Measurements from ENCODE around the gene MRTFB. TPM values are rescaled to one million over a fixed set of nuclear protein-coding genes. Genes with fewer than 3 reads are reported as not detected.

The MRTFB gene
- total and polyA plus RNA-seq, 2 of the 13 experiments (the other 11 are each of a cell fraction or from before 2014, with no cell fraction given) = 11.4 to 14.0 TPM

- no peak for ATAC-seq
- no TSS peak for BruUV-seq (replicated peaks)
- Histone ChIP-seq H4K20me1 (ENCODE audit: insufficient read depth, low read length) (no peaks in the 10 kb centered on the region), H3K9me3 (ENCODE audit: low read length) (no peaks in the 10 kb centered on the region), H3K36me3 (replicated peaks in 1 of 2; ENCODE audit: control insufficient read depth in 1 of 2, insufficient read depth in 2 of 2, low read length in 2 of 2) (peaks cover 4 to 42% of the 10 kb centered on the region in 2 experiments), H3K27ac (ENCODE audit: extremely low read length, insufficient read depth, low read length) (no peak overlapping the region), H3K79me2 (ENCODE audit: insufficient read depth, low read length) (no peaks in the 10 kb centered on the region), H2AFZ (ENCODE audit: low read length) (no peak overlapping the region), H3K4me1 (ENCODE audit: insufficient read depth, low read length) (peaks cover 8% of the 10 kb centered on the region), H3K4me2 (ENCODE audit: low read depth, low read length) (no peak overlapping the region), H3K4me3 (replicated peaks in 1 of 3; ENCODE audit: insufficient read depth in 1 of 3, low read depth in 2 of 3, low read length in 3 of 3) (no peak overlapping the region), H3K9ac (ENCODE audit: insufficient read depth, low read depth, low read length) (no peak overlapping the region), H3K27me3 (ENCODE audit: control insufficient read depth in 1 of 2, insufficient read depth in 2 of 2, low read length in 2 of 2) (no peaks in the 10 kb centered on the region)
- in situ Hi-C loops (cut with HindIII; ENCODE audit: extremely low pct_ligation_motif_present, low pct_unique_long_range_greater_than_20kb) = loop anchor here (10.0 kb wide), 2 partner anchors 61 to 291 kb away; partner anchors contain the start of gene ERCC4
- 98% methylated on average over 3 of the region's 3 CpGs for WGBS (ENCODE audit: low lambda C conversion rate)
- intact Hi-C loops (cut with micrococcal nuclease; ENCODE audit: unreplicated experiment) = no loop called here
- no peak for DNase-seq (ENCODE audit: low spot score)
- no peak for FAIRE-seq
- CTCF ChIA-PET (ENCODE audit: low intra/inter-chr PET ratio, low total read pairs) = no interaction called here
- POLR2A ChIA-PET = no interaction called here
- TF ChIP-seq ATAD3A (CRISPR knock-in tag; IDR thresholded peaks at IDR 0.05) = no peak
- TF ChIP-seq, protein P1, sequence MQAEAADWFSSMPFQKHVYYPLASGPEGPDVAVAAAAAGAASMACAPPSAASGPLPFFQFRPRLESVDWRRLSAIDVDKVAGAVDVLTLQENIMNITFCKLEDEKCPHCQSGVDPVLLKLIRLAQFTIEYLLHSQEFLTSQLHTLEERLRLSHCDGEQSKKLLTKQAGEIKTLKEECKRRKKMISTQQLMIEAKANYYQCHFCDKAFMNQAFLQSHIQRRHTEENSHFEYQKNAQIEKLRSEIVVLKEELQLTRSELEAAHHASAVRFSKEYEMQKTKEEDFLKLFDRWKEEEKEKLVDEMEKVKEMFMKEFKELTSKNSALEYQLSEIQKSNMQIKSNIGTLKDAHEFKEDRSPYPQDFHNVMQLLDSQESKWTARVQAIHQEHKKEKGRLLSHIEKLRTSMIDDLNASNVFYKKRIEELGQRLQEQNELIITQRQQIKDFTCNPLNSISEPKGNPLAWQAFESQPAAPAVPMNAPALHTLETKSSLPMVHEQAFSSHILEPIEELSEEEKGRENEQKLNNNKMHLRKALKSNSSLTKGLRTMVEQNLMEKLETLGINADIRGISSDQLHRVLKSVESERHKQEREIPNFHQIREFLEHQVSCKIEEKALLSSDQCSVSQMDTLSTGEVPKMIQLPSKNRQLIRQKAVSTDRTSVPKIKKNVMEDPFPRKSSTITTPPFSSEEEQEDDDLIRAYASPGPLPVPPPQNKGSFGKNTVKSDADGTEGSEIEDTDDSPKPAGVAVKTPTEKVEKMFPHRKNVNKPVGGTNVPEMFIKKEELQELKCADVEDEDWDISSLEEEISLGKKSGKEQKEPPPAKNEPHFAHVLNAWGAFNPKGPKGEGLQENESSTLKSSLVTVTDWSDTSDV (CRISPR knock-in tag; IDR thresholded peaks at IDR 0.05) = no peak
- TF ChIP-seq, protein P2, sequence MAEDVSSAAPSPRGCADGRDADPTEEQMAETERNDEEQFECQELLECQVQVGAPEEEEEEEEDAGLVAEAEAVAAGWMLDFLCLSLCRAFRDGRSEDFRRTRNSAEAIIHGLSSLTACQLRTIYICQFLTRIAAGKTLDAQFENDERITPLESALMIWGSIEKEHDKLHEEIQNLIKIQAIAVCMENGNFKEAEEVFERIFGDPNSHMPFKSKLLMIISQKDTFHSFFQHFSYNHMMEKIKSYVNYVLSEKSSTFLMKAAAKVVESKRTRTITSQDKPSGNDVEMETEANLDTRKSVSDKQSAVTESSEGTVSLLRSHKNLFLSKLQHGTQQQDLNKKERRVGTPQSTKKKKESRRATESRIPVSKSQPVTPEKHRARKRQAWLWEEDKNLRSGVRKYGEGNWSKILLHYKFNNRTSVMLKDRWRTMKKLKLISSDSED (CRISPR knock-in tag; IDR thresholded peaks at IDR 0.05) = no peak
- TF ChIP-seq ADNP (CRISPR knock-in tag; IDR thresholded peaks at IDR 0.05) = no peak
- TF ChIP-seq, protein P3, sequence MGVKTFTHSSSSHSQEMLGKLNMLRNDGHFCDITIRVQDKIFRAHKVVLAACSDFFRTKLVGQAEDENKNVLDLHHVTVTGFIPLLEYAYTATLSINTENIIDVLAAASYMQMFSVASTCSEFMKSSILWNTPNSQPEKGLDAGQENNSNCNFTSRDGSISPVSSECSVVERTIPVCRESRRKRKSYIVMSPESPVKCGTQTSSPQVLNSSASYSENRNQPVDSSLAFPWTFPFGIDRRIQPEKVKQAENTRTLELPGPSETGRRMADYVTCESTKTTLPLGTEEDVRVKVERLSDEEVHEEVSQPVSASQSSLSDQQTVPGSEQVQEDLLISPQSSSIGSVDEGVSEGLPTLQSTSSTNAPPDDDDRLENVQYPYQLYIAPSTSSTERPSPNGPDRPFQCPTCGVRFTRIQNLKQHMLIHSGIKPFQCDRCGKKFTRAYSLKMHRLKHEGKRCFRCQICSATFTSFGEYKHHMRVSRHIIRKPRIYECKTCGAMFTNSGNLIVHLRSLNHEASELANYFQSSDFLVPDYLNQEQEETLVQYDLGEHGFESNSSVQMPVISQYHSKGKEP (CRISPR knock-in tag; IDR thresholded peaks at IDR 0.05) = no peak
- no peak for TF ChIP-seq MEIS2 (CRISPR knock-in tag; IDR thresholded peaks at IDR 0.05)
- TF ChIP-seq CBX2 (IDR thresholded peaks at IDR 0.05; ENCODE audit: low read depth, low read length) = no peak
- no peak for TF ChIP-seq CBX2 (CRISPR knock-in tag; IDR thresholded peaks at IDR 0.05; ENCODE audit: low read depth)
- TF ChIP-seq ZNF652 (CRISPR knock-in tag; IDR thresholded peaks at IDR 0.05; ENCODE audit: borderline replicate concordance, low read depth) = no peak
- no peak for TF ChIP-seq SPEN (CRISPR knock-in tag; IDR thresholded peaks at IDR 0.05; ENCODE audit: low read depth)
- TF ChIP-seq GTF2F1 (IDR thresholded peaks at IDR 0.05; ENCODE audit: low read length) = no peak
- TF ChIP-seq, protein P4, sequence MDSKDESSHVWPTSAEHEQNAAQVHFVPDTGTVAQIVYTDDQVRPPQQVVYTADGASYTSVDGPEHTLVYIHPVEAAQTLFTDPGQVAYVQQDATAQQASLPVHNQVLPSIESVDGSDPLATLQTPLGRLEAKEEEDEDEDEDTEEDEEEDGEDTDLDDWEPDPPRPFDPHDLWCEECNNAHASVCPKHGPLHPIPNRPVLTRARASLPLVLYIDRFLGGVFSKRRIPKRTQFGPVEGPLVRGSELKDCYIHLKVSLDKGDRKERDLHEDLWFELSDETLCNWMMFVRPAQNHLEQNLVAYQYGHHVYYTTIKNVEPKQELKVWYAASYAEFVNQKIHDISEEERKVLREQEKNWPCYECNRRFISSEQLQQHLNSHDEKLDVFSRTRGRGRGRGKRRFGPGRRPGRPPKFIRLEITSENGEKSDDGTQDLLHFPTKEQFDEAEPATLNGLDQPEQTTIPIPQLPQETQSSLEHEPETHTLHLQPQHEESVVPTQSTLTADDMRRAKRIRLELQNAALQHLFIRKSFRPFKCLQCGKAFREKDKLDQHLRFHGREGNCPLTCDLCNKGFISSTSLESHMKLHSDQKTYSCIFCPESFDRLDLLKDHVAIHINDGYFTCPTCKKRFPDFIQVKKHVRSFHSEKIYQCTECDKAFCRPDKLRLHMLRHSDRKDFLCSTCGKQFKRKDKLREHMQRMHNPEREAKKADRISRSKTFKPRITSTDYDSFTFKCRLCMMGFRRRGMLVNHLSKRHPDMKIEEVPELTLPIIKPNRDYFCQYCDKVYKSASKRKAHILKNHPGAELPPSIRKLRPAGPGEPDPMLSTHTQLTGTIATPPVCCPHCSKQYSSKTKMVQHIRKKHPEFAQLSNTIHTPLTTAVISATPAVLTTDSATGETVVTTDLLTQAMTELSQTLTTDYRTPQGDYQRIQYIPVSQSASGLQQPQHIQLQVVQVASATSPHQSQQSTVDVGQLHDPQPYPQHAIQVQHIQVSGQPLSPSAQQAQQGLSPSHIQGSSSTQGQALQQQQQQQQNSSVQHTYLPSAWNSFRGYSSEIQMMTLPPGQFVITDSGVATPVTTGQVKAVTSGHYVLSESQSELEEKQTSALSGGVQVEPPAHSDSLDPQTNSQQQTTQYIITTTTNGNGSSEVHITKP (CRISPR knock-in tag; IDR thresholded peaks at IDR 0.05; ENCODE audit: low read depth) = no peak
- TF ChIP-seq, protein P5, sequence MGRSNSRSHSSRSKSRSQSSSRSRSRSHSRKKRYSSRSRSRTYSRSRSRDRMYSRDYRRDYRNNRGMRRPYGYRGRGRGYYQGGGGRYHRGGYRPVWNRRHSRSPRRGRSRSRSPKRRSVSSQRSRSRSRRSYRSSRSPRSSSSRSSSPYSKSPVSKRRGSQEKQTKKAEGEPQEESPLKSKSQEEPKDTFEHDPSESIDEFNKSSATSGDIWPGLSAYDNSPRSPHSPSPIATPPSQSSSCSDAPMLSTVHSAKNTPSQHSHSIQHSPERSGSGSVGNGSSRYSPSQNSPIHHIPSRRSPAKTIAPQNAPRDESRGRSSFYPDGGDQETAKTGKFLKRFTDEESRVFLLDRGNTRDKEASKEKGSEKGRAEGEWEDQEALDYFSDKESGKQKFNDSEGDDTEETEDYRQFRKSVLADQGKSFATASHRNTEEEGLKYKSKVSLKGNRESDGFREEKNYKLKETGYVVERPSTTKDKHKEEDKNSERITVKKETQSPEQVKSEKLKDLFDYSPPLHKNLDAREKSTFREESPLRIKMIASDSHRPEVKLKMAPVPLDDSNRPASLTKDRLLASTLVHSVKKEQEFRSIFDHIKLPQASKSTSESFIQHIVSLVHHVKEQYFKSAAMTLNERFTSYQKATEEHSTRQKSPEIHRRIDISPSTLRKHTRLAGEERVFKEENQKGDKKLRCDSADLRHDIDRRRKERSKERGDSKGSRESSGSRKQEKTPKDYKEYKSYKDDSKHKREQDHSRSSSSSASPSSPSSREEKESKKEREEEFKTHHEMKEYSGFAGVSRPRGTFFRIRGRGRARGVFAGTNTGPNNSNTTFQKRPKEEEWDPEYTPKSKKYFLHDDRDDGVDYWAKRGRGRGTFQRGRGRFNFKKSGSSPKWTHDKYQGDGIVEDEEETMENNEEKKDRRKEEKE (IDR thresholded peaks at IDR 0.05) = no peak
- TF ChIP-seq RARA (CRISPR knock-in tag; IDR thresholded peaks at IDR 0.05) = no peak
These were observed 144.8 kb downstream of the MRTFB start for GRCh38 chr16:14215941-14216340.

Data from HepG2 (cell line).